Fibroblast of mammary gland (primary cell): ENCODE data around the gene TERT.
A peak's percentile ranks its signal among the peaks of the same experiment; 100 is the strongest.

Experiments used
- DNase-seq: peaks from one replicate; pipeline ENCODE4 v3.0.0-alpha.2; 2010; ENCODE audit warnings: low read depth
- H3K4me3 ChIP-seq: 2 replicates; pipeline ENCODE4 v1.5.1; 2011; ENCODE audit warnings: low read depth, mild to moderate bottlenecking, low read length, moderate library complexity; ENCODE audit not compliant: control insufficient read depth
- TF ChIP-seq, protein P1 (sequence below): conservative IDR thresholded peaks from 2 replicates; pipeline ENCODE4 v1.5.1; 2011; ENCODE audit warnings: low read depth, low read length, inconsistent platforms; ENCODE audit not compliant: control insufficient read depth, insufficient read depth

The TERT gene

DNA sequence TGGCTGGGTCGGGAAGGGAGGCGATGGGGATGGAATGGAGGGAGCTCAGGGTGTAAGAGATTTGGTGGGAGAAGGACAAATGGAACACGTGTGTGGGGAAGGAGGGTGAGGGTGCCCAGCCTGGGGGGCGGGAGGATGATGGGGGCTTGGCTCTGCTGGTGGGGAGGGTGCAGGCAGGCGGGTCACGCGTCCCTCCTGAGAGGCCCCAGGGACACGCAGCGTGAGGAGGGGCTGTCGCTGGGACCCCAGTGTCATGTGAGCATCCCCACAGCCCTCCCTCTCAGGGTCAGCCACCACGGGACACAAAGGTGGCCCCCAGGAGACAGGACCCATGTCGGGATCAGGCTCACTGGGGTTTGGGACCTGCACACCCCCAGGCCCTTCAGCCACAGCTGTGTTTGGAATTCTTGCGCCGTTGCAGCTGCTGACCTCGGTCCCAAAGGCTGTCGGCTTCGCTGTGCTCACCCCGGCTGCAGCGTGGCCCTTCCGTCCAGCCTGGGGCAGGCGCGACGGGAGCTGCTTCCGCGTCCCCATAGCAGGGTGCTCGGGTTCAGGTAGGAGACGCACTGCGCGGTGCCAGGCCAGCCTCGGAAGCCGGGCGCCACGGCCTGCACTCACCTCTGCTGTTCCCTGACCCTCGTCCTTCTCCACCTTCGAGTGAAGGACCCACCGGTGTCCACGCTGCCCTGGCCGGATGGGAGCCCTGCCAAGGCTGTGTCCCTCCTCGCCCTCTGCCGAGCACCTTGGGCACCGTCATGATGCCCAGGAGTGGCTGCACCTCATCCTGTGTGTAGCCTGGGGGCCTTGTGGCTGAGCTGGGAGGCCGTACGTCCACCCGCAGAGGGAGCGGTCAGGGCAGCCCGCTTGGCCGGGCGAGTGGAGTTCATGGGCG, 88.1 kb downstream of the TERT start:
- TF ChIP-seq, protein P1, sequence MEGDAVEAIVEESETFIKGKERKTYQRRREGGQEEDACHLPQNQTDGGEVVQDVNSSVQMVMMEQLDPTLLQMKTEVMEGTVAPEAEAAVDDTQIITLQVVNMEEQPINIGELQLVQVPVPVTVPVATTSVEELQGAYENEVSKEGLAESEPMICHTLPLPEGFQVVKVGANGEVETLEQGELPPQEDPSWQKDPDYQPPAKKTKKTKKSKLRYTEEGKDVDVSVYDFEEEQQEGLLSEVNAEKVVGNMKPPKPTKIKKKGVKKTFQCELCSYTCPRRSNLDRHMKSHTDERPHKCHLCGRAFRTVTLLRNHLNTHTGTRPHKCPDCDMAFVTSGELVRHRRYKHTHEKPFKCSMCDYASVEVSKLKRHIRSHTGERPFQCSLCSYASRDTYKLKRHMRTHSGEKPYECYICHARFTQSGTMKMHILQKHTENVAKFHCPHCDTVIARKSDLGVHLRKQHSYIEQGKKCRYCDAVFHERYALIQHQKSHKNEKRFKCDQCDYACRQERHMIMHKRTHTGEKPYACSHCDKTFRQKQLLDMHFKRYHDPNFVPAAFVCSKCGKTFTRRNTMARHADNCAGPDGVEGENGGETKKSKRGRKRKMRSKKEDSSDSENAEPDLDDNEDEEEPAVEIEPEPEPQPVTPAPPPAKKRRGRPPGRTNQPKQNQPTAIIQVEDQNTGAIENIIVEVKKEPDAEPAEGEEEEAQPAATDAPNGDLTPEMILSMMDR, result no peak
- DNase-seq, result no peak

DNA sequence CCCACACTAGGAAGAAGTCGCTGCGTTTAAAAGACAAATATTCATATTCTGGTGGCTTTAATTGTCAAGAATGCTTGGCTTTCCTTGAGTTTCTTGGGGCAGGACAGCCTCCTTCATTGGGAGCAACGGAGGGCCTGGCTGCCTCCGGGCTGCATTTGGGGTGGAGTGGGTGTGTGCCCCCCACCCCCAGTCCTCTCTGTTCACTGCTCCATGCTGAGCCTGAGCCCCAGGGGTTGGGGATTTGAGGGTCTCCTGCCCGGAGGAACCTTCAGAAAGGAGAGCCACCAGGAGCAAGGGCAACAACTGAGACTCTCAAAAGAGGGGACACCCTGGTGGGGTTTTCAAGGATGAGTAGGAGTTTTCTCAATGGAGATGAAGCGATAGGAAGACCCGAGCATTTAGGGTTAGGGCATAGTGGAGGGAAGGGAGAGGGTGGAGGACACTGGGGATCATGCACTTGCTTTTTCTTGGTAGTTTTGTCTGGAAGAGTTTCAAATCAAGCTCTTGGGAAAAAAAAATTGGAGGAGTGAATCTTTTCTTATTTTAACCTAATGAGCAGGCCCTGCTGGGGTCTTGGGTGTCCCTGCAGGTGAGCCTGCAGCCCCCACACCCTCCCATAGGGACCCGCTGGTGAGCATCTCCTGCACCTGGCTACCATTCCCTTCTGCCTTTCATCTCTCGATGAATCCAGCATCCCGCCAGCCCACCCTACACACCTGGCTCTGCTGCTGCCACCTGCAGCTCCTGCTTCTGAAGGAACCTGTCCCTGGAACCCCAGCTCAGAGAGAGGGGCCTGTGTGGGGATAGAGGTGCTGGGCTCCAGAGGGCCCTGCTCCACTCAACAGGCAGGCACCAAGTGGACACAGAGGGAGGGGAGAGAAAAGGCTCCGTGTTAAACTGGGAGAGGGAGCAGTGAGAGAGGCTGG, 89.3 kb downstream of the TERT start:
- H3K4me3 ChIP-seq, result no peak overlapping the region
- DNase-seq, result no peak
- TF ChIP-seq, protein P1, result no peak

More for the DNA sequence above, 88.1 kb downstream of the TERT start:
- H3K4me3 ChIP-seq, result no peak overlapping the region

DNA sequence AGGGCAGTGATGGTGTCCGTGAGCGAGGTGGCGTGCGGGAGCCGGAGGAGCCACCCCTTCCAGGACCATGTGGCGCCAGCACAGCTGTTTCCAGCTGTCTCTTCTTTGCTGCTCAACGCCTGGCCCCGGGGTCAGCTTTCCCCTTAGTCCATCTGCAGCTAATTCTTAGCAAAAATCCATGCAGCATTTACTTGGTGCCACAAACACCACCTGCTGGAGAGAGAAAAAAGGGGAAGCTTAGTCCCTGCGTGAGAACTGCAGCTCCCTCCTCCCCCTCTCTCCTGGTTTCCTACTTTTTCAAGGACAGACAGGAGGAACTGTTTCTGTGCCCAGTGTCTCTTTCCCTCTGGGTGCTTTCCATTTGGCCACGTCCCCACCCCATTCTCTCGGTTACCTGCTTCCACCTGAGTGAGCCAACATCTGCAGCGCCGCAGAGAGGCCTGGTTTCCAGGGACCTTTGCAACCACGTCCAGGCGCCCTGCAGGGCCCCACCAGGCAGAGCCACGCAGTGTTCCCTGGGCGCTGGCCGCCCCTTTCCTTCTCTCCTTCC, 90.1 kb downstream of the TERT start:
- H3K4me3 ChIP-seq, result no peak overlapping the region
- DNase-seq, result peak; percentile 12
- TF ChIP-seq, protein P1, result peak; percentile 22

DNA sequence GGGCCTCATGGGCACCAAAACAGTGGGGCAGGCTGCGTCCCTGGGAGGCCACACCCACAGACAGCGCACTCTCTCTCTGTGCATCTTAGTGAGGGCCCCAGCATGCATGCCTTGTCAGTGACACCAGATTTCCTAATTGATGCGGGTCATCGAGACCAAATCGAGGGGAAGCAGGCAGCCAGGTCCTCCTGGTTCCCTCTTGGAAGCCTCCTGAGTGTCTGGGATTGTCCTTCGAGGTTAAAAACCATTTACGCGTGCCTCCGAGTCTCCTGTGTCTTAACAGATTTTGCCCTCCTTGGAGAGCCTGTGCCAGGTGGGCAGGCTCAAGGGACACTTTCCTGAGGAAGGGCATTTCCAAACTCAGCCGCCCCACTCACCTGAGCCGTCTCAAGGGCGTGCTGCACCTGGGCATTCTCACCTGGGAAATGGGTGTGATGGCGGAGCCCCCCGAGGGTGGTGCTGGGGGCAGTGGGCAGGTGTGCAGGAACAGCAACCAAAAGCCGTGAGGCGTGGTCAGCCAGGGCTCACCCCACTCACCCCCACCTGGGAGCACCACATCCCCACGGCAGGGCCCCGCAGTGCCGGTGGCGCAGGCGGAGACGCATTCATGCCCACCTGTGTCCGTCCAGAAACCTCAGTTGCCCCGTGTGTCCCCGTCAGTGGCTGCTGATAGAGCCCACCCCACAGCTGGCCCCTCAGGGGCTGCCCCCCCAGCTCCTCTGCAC, 90.7 kb downstream of the TERT start:
- TF ChIP-seq, protein P1, result no peak
- no peak for DNase-seq
- H3K4me3 ChIP-seq, result no peak overlapping the region

DNA sequence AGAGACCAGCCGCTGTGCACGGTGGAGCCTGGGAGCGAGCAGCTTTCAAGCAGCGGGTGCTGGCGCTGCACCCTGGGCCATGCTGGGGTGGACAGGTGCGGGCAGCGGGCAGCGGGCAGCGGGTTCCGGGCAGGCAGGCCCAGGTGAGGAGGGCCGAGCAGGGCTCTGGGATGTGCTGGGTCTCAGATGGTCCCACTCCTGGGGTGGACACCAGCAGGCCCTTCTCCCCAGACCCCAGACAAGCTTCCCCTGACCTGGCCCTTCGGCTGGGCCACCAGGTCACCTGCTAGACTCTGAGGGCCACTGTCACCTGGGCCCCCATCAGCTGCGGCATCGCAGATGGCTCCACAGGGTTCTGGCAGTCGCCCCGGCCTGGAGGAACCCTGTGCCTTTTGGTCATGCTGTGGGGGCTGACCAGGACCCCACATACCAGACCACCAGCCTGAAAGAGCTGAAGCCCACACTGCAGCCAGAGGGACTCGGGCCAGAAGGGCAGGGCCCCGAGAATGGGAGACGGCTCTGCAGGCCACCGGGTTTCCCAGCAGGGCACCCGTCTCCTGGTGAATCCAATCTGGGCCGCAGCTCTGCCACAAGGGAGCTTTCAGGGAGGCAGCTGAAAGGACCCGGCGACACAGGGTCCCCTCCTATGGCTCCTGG, 91.4 kb downstream of the TERT start:
- TF ChIP-seq, protein P1, result no peak
- H3K4me3 ChIP-seq, result no peak overlapping the region
- no peak for DNase-seq
